ENCODE data around the gene TCP10L.

DNA sequence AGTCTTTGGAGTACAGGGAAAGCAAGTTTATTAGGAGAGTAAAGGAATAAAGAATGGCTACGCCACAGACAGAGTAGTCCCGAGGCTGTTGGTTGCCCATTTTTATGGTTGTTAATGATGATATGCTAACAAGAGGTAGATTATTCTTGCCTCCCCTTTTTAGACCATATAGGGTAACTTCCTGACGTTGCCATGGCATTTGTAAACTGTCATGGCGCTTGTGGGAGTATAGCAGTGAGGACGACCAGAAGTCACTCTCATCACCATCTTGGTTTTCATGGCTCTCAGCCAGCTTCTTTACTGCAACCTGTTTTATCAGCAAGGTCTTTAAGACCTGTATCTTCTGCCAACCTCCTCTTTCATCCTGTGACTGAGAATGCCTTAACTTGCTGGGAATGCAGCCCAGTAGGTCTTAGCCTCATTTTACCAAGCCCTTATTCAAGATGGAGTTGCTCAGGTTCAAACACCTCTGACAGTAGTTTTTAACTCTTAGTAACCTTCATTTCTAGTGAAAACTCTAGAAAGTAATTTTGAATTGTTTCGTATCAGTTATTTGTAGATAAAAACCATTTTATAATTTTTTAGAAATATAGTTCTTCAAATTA is 26.2 kb downstream of the TCP10L start:
- TF ChIP-seq POLR2AphosphoS5 (IDR thresholded peaks at IDR 0.05) (no peak), EP300 (IDR thresholded peaks at IDR 0.05) (no peak)
- TF ChIP-seq, protein P1, sequence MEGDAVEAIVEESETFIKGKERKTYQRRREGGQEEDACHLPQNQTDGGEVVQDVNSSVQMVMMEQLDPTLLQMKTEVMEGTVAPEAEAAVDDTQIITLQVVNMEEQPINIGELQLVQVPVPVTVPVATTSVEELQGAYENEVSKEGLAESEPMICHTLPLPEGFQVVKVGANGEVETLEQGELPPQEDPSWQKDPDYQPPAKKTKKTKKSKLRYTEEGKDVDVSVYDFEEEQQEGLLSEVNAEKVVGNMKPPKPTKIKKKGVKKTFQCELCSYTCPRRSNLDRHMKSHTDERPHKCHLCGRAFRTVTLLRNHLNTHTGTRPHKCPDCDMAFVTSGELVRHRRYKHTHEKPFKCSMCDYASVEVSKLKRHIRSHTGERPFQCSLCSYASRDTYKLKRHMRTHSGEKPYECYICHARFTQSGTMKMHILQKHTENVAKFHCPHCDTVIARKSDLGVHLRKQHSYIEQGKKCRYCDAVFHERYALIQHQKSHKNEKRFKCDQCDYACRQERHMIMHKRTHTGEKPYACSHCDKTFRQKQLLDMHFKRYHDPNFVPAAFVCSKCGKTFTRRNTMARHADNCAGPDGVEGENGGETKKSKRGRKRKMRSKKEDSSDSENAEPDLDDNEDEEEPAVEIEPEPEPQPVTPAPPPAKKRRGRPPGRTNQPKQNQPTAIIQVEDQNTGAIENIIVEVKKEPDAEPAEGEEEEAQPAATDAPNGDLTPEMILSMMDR (IDR thresholded peaks at IDR 0.05) = no peak
